DND-41 (cell line): Measurements from ENCODE around the gene ATAD5.

Source experiments
- CTCF ChIP-seq: IDR thresholded peaks from 2 replicates; pipeline ENCODE4 v1.5.1; 2012; ENCODE audit warnings: borderline replicate concordance, low read length, moderate library complexity, mild to moderate bottlenecking; ENCODE audit not compliant: poor library complexity, severe bottlenecking; ENCODE audit errors: extremely low read depth
- EZH2 ChIP-seq: IDR thresholded peaks from 3 replicates; pipeline ENCODE4 v1.6.1; 2012; ENCODE audit warnings: borderline replicate concordance, low read depth, mild to moderate bottlenecking, moderate library complexity, low read length, inconsistent platforms; ENCODE audit not compliant: severe bottlenecking

GRCh38 chr17:30831663-30832437 is at the start of gene ATAD5:
- TF ChIP-seq CTCF (no peak), EZH2 (no peak)
